Activated naive CD8-positive, alpha-beta T cell treated with anti-CD3 and anti-CD28 coated beads, Interleukin-2, amount 50 U/mL, for 16 hours (primary cell): ENCODE results near the gene AVPR1B.

Experiments
- DNase-seq: peaks from one replicate; pipeline ENCODE4 v3.0.0-alpha.2; 2020; ENCODE audit warnings: low read depth, low spot score

The AVPR1B gene

GRCh38 chr1:206112600-206113301 lies 4.4 kb downstream of the AVPR1B start:
- DNase-seq = no peak

DNA sequence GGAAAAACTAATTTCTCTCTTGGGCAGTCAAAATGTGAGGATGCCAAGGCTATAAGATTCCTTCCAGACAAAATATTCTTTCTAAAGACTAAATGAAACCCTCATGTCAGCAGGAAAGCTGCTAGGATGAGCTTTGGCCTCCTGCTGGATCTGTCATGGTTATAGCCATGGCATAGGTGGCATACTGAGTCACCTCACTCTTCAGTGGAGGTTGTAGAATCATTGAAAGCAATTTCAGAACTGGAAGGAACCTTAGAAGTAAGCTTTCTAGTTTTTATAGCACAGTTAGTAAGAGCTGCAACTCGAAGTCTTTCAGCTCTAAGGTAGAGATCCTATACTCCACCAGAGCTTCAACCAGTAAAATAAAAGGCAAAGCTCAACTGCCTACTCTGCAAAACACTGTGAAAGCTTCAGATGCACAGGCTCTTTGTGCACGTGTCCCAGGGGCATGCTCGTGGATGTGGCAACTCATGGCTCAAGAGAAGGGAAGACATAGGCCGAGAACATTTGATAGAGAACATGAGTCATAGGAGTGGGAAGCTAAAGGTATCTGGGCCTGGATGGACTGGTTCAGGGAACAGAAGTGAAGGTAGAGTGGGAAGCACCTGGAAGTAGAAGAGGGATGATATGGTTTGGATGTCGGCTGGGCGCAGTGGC lies 5.8 kb downstream of the AVPR1B start:
- no peak for DNase-seq

DNA sequence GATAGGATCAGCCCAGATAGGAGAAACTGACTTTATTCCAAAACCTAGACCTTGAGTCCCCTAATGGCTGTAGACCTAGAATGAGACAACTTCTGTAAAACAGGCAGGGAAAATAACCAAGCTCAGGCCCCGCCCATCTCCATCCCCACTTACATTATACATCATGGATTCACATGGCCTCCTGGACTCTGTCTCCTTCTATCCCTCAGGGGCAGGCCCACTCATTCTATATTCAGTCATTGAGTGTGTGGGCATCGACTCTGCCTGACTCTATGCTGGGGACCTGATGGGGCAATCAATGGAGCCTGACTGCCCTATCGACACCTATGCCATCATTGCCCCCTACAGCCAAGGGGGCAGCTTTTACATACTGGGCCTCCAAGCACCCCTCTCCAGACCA lies 6.4 kb downstream of the AVPR1B start:
- no peak for DNase-seq

- no peak for DNase-seq
Measured at GRCh38 chr1:206110161-206110560, 7.0 kb downstream of the AVPR1B start.

DNA sequence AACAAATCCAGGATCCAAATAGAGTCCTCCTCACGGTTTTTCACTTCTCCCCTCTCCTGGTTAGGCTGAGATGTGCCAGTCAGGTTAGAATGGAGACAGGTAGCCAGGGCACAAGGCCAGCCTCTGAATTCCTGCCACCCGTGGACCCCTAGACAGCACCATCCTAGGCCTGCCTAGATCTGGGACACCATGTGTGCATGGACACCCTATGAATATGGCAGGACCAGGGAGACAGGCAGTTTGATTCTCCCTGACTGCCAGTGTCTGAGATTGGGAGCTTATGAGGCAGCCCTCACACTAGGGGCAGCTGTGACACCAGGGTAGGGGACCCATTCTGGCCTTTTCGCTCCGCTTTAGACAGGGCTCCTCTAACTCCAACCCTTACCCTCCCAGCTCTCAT lies 7.5 kb downstream of the AVPR1B start:
- DNase-seq = no peak

GRCh38 chr1:206108635-206109034 lies 8.6 kb downstream of the AVPR1B start:
- DNase-seq = no peak

- no peak for DNase-seq
Measured at GRCh38 chr1:206107168-206107544, 10.0 kb downstream of the AVPR1B start.

DNA sequence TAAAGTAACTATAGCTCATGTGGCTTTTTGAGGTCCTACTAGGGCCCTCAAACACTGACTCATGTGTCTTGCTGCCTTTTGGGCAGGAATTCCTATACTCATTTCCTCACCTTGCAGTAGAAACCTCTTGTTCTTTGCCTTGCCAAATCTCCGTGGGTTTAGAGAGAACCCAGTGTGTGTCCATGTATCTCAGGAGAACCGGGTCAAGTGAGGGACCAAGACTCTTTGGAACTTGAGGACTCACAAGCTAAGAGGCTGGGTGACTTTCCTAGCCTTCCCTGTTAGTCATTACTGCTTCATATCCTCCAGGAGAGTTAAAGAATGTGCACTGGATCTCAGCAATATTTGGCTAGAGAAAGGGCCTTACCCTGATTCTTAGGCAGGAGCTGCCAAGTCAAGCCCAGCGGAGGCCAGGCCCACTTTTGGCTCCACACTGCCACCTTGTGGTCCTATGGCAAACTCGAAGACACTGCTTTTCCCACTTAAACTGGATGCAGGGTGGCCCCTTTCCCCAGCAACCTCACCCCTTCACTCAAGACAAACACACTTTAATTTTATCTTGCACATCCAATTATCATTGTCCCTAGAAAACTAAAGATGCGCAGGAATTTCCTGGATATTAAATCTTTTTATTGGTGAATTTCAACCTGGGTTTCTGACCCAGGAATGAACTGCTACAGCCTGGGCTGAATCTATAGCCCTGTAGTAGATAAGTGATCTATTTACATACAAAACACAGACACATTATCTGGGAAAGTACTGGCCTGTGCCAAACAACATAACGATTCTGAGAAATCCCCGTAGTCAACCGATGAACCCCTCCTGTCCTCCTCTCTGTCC lies 10.6 kb downstream of the AVPR1B start:
- peak; percentile 56 for DNase-seq

GRCh38 chr1:206105464-206105995 lies 11.7 kb downstream of the AVPR1B start:
- no peak for DNase-seq

- DNase-seq = no peak
Measured at GRCh38 chr1:206103979-206104378, 13.2 kb downstream of the AVPR1B start.

GRCh38 chr1:206102292-206102936 lies 14.8 kb downstream of the AVPR1B start:
- no peak for DNase-seq

GRCh38 chr1:206101351-206102045 lies 15.7 kb downstream of the AVPR1B start:
- no peak for DNase-seq

GRCh38 chr1:206100226-206100815 lies 16.9 kb downstream of the AVPR1B start:
- DNase-seq = no peak

DNA sequence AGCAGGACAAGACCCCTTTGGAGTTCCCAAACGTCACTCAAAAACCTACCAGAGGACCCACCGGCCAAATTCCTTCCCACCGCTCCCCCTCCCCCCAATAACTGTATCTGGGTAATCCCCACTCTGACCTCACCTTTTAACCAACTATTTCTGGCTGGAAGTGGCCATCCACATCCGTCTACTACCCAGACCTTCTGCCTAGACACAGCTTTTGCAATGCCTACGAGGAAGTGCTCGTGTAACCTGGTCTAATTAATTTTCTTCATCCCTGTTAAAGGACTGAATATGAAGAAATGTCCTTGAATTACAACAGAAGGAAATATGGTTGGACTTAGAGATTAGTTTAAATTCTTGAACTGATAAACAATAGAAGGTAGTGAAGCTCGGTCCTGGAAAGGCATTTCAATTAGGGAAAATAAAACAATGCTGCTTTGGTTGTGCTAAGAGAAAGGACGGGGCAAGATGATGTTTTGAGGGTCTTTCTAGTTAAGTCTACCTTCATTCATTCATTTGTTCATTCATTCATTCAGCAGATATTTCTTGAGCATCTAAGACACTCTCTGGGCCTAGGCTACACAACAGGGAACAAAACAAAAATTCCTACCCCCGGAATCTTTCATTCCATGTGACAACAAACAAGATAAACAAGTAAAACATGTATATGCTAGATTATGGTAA lies 18.8 kb downstream of the AVPR1B start:
- no peak for DNase-seq

DNA sequence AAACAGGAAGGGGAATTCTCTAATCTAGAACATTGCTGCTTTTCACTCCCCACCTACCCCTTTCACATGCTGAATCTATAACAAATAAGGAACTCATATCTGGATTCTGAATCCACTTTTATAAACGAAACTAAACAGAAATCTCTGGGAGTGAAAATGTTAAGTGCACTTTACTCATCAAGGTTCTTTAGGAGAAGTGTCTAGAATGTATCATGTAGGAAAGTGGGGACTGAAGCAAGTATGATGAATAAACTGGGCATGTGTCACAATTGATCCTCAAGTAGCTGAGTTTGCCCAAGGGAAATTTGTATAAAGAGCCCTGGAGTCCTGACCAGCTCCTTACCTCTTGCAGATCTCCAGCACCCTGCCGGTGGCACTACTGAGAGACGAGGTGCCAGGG lies 19.8 kb downstream of the AVPR1B start:
- no peak for DNase-seq

DNA sequence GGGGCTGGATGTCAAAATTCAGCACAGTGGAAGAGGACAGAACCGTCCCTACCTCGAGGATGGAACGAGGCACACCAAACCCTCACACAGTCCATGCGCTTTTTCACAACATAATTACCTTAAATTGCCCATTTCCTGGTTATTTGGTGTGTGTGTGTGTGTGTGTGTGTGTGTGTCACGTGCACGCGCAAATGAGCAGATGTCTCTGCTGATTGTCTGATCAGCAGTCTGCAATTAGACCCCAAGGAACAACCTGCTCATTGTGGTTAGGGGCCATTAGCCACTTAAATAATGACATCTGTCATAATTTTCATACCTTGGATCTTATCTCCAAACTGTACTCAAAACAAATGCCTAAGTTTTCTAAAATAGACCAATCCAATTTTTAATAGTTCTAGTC lies 23.2 kb downstream of the AVPR1B start:
- no peak for DNase-seq

DNA sequence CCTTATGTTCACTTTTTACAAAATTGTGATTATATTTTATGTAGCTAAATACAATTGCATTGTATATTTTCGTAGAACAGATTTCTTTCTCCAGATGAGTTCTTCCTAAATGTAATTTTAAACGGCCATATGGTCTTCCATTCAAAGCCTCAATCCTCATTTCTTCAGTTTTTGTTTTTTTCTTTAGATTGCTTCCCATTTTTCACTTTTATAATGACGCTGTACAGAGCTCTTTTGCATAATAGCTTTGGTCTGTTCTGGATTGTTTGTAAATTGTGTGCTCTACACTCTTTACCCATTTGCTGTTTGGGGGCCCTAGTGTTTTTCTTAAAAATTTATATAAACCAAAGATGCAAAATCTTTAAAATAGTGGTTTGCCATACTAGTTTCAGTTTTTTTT lies 27.8 kb downstream of the AVPR1B start:
- no peak for DNase-seq

- no peak for DNase-seq
Measured at GRCh38 chr1:206087091-206087490, 30.1 kb downstream of the AVPR1B start.

- no peak for DNase-seq
Measured at GRCh38 chr1:206083750-206084149, 33.4 kb downstream of the AVPR1B start.
